Stimulated activated CD8-positive, alpha-beta memory T cell treated with anti-CD3 and anti-CD28 coated beads, Interleukin-12 subunit alpha, Interleukin-12 subunit beta, amount 100 ng/mL, for 4 hours (primary cell): ENCODE results near the gene CENPB.
"Not testable (repeated sequence)": the region's sequence is repeated elsewhere in the genome, so short reads cannot be mapped to it uniquely, and the experiment has no call there.

Source experiments
- DNase-seq: peaks from one replicate; pipeline ENCODE4 v3.0.0-alpha.2; 2020; ENCODE audit warnings: low read depth

Gene CENPB

DNA sequence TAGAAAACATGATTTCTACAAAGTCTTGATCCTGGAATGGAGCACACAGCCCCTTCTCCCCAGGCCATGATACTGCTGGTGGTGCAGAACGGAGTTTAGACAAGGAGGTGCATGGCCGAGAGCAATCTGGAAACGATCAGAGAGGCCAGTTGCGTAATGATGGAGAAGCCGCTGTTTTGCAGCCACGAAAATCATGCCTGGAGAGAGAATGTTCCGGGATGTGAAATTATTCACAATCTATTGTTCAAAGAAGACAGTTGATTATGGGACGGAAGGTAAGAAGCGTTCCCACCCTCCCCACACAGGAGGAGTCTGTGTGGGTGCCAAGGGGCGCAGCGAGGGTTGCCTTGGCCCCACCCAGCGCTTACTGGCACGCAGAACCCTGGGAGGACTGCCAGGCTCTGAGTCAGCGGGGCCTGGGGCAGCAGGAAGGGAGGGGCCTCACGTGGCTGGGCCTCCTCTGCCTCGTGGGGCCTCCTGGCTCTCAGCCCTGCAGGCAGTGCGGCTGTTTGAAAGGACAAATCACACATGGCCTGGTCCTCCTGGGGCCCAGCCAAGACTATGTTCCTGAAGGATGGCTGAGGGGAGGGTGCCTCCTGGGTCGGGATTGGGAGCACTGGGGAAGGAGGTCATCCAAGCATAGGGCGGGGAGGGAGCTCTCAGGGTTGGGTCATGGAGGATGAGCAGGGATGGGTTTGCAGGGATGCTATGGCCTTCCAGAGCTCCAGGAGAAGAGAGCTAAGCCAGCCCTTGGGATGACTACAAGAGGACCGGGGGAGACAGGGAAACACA lies 25.1 kb upstream of the CENPB start:
- DNase-seq, result peak; percentile 86

DNA sequence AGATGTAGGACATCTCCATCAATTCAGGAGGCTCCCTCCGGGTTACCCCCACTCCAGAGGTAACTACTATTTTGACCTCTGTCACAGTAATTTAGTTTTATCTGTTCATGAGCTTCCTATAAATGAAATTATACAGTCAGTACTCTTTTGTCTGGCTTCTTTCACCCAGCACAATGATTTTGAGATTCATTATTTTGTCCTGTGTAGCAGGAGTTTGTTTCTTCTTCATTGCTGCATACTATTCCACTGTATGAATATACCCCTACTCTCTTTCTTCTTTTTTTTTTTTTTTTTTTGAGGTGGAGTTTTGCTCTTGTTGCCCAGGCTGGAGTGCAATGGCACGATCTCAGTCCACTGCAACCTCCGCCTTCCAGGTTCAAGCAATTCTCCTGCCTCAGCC lies 22.0 kb upstream of the CENPB start:
- no peak for DNase-seq

DNA sequence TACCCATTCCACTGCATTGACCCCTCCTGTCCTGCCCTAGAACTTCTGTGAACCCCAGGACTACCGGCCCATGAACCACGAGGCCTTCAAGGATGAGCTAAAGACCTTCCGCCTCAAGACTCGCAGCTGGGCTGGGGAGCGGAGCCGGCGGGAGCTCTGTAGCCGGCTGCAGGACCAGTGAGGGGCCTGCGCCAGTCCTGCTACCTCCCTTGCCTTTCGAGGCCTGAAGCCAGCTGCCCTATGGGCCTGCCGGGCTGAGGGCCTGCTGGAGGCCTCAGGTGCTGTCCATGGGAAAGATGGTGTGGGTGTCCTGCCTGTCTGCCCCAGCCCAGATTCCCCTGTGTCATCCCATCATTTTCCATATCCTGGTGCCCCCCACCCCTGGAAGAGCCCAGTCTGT lies 18.2 kb upstream of the CENPB start:
- no peak for DNase-seq

DNA sequence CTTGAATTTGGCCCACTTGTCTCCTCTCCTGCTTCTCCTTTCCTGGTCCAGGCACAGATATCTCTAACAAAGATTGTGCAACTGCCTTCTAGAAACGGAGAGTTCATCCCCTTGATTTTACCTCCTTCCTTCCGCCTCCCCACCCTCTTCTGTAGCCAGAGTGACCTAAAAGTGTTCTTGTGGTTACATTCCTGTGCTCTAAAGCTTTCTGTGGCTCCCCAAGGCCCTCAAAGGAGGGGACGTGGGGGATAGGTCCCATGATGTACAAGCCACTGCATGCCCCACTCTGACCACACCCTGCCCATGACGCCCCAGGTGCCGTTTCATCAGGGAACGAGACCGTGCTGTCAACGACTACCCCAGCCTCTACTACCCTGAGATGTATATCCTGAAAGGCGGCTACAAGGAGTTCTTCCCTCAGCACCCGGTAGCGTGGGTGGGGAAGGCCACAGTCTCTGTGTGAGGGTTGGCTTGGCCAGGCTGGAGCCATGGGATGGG lies 17.8 kb upstream of the CENPB start:
- no peak for DNase-seq

DNA sequence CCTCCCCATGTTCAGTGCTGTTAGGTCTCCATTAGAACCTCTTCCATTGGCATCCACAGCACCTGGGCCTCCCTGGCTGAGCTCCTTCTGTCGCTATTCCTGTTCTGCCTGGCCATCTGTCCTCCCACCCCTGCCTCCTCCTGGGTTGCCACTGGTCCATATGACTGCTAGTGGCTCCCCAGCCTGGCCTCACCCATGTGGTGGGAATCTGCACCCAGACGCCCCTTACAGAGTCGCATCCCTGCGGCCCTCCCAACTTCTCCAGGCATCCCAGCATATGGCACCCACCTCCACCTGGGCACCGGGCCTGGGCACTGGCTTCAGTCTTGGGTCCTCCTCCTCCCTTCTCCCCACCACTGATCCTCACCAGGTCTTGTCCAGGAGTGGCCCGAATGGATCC lies 17.3 kb upstream of the CENPB start:
- no peak for DNase-seq

DNA sequence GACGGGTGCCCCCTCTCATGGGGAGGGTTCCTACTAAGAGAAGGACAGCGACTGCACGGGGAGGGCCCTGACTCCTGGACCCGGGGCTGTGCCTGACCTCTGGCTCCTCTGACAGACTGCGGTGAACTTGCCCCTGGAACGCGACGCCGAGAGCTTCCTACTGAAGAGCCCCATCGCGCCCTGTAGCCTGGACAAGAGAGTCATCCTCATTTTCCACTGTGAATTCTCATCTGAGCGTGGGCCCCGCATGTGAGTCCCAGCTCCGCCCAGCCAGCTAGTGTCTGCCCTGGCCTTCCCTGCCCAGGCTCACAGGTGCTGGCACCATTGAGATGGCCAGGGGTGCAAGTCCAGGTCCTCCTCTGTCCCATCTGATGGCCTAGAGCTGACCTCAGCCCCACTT lies 16.7 kb upstream of the CENPB start:
- DNase-seq, result no peak

DNA sequence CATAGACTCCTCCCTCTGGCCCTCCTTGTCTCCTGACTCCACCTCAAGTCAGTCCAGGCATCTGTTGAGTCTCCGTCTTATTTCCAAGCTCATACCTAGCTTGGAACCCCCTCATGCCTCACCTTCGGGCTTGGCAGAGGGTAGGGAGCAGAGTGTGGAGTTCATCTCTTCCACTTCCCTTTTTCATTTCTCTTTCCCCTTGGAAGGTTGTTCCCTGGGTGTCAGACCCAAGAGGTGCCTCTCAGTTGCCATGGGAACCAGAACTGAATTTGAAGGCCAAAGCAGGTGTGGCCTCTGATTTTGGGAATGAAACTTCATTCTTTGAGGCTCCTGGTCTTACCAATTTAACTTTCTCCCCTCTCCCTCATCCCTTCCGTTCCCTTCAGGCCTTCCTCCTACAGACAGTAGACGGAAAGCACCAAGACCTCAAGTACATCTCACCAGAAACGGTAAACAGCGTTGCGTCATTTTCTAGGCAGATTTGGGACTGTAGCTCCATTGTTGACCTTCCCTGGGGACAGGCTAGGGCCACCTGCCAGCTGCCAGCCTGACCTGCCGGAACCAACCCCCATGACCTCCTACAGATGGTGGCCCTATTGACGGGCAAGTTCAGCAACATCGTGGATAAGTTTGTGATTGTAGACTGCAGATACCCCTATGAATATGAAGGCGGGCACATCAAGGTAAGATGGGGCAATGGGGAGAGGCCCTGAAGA lies 16.1 kb upstream of the CENPB start:
- no peak for DNase-seq

DNA sequence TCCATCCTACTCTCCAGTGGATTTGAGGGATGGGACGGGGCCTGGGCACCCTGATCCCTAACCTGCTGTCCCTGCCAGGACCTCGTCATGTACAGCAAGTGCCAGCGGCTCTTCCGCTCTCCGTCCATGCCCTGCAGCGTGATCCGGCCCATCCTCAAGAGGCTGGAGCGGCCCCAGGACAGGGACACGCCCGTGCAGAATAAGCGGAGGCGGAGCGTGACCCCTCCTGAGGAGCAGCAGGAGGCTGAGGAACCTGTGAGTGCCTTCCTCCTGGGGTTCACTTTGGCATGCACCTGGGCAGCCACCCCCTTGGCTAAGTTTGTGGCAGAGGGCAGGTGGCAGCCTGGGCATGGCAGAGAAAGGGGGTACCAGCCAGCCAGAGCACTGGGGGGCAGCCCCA lies 15.3 kb upstream of the CENPB start:
- DNase-seq, result no peak

DNA sequence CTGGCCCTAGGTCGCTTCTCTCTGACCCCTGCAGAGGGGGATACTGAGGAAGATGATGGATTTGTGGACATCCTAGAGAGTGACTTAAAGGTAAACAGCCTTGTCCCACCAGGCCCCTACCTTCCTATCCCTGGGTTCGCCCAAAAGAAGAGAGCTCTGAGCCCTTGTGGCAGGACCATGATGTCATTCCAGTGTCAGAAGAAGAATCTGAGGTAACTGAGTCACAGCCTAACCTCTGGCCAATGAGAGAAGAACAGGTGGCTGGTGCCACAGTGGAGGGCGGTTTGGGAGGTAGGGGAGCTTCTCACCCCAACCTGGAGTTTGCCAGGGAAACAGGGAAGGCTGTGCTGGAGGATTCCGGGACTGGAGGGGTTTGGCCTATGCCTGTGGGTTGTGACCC lies 14.8 kb upstream of the CENPB start:
- no peak for DNase-seq

DNA sequence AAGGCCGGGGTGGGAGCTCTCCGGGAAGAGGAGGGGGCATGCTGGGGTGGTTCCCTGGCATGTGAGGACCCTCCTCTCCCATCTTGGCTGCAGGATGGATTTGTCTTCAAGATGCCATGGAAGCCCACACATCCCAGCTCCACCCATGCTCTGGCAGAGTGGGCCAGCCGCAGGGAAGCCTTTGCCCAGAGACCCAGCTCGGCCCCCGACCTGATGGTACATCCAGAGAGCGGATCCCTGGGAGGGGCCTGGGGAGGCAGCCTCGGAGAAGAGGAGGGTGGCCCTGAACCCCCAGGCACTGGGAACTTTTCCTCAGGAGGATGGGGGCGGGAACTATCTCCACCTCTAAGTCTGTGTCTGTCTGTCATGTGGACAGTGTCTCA lies 14.3 kb upstream of the CENPB start:
- no peak for DNase-seq

DNA sequence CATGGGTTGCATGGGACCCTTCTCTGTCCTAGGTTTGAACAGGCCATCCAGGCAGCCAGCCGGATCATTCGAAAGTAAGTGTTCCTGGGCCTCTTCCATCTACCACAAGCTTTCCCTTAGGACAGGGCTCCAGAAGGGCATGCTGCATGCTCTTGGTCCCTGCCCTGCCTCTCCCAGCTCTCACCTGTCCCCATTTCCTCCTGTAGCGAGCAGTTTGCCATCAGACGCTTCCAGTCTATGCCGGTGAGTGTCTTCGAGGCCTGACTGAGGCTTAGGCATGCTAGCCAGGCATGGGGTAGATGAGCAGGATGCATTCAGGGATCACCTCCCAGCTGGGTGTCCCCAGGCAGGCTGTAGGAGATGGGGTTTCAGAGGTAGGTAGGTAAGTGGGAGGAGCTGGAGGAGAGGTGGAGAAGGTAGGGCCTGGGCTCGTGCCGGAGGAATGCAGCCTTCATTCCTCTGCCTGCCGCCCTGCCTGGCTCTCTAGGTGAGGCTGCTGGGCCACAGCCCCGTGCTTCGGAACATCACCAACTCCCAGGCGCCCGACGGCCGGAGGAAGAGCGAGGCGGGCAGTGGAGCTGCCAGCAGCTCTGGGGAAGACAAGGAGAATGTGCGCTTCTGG lies 13.8 kb upstream of the CENPB start:
- DNase-seq, result no peak

DNA sequence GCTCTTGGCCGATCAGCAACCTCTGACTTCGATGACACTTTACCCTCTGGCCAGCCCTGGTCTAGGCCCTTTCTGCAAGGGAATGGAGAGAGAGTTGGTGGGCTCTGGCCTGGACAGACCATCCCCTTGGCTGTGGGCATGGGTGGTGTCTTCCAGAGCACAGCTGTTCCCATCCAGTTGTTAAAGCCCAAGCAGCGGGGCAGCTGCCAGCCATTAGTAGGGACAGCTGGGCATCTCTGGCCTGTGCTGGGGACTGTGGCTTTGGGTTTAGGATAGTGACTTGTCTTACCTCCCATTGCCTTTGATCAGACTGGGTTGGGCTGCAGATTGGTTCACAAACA lies 12.3 kb upstream of the CENPB start:
- no peak for DNase-seq

DNA sequence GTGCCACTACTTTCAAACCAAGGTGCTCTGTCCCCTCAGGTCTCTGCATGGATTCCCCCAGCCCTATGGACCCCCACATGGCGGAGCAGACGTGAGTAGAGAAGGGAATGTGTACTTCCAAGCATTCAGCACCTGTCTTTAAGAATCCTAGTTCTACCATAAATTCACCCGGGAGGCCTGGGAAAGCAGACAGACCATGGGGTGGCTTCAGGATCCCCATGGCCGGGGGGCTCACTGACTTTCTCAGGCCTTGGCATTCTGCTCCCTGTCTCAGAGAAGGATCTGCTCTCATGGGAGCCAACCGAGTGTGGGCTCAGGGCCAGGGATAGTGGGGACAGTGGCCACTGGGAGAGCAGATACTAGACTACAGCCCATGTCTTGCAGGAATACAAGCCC lies 11.8 kb upstream of the CENPB start:
- DNase-seq, result no peak

DNA sequence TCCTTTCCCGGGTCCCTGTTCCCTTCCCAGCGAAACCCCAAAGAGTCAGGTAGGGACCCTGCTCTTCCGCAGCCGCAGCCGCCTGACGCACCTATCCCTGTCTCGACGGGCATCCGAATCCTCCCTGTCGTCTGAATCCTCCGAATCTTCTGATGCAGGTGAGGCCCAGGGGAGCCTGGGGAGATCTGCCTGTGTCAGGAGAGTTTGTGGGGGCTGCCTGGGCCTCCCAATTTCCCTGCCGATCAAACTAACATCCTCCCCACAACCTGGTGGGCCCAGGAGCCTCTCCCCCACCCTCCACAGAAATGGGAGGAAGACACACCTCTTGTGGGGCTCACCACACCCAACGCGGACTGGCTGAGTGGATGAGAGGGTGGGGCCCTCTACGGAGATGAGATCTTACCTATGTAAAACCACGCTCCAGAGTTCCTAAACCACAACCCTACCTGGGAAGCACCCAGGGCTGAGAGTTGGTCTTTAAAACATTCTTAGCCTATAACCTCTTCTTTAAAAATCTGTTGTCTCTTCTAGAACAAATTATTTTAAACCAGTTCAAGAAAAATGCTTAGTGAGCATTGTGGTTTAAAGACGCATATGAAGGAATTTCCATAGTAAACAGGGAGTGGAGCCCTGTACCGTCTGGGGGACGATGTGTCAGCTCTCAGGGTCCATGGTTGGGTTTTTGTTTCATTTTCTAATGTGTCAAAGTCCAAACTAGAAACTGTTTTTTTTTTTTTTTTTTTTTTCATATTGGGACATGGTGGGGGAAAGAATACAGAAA lies 11.2 kb upstream of the CENPB start:
- no peak for DNase-seq

DNA sequence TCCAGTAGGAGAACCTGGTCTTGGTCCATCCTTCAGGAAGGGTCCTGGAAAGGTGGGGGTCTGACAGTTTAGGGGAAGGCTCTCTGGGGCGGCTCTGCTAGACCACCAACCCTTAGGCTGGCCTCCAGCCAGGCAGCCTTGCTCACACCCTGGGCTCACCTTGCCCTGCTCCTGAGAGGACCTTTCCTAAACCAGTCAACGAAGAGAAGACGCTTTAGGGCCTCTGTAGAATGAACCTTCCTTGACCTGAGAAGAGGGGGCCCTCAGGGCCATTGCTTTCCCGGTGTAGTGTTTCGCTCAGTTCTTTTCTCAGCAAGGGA lies 10.6 kb upstream of the CENPB start:
- no peak for DNase-seq

DNA sequence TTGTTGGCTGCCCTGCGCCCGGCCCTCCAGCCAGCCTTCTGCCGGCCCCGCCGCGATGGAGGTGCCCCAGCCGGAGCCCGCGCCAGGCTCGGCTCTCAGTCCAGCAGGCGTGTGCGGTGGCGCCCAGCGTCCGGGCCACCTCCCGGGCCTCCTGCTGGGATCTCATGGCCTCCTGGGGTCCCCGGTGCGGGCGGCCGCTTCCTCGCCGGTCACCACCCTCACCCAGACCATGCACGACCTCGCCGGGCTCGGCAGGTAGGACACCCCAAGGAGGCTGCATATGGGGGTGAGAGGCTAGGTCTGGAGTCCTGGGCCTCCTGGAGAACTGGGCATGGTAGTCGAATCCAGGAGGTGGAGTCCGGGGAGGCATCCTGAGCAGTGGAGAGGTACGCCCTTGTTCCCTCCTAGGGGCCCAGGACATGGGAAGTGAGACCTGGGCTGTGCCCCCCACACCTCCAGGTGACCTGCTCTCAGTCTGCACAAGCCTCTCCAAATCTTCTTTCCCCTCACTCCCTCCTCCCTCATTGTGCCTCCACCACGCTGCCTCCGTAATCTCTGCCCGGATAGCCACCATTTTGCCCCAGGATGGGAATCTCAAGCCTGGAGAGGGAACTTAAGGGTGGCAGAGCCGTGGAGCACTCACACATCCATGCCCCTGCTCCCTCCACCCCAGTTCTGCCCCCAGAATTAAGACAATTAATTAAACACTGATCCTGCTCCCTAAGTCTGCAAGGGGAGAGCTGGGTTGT lies 10.1 kb upstream of the CENPB start:
- no peak for DNase-seq

DNA sequence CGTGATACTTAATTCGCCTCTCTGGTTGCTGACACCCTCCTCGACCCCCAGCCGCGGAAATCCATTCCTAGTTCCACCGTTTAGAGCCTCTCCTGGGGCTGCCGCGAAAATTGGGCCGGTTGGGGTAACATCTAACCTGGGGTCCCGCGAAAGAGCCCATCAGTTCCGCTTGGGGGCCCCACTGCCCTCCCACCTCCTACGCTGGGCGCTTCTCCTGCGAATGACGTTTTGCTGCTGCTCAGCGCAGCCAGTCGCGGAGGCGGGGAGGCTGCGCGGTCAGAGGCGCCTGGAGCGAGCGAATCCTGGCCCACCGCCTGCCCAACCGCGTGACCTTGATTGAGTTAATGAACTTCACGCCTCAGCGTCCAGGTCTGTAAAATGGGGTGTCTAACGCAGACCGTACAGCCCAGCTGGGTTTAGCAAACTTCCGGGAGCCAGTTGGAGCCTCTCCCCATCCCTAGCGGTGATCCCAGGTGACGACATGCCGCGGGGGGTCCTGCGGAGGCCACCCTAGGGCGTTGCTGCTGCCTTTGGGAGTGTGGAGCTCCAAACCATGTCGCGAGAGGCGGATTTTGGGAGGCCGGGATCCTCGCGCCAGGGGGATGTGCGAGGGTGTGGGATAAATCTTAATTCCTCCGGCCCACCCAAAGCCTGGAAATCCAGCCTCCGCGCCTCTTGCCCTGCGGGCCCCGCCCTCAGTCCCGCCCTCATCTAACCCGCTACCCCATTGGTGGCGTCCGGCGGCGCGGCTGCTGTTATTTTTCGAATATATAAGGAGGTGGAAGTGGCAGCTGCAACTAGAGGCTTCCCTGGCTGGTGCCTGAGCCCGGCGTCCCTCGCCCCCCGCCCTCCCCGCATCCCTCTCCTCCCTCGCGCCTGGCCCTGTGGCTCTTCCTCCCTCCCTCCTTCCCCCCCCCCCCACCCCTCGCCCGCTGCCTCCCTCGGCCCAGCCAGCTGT lies 9.2 kb upstream of the CENPB start, which contains the start of gene CDC25B:
Gene CDC25B (plus strand): TSS at position 800 of the 958 bp plus-strand sequence. CDS start 222 bp downstream, outside the sequence.
- peak; percentile 82 for DNase-seq

DNA sequence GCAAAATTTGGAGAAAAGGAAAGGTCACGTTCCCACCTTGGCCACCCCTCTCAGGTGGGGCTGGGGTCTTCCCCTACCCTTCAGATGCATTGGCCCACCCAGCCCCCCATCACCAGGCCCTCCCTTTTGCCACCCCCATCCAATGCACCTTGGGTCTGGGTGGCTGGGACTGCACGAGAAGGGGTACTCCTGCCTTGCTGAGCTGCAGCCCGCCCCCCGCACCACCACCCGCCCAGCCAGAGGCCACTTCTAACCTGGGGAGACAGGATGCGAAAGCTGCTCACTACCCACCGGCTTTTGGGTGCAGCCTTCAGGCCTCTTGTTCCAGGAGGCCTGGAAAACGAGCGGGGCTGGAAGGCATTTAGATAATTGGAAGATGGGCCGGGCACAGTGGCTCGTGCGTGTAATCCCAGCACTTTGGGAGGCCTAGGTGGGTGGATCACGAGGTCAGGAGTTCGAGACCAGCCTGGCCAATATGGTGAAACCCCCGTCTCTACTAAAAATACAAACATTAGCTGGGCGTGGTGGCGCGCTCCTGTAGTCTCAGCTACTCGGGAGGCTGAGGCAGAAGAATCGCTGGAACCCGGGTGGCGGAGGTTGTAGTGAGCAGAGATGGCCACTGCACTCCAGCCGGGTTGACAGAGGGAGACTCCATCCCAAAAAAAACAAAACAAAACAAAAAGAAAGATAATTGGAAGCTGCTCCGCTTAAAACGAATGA lies 8.3 kb upstream of the CENPB start:
- DNase-seq, result no peak

DNA sequence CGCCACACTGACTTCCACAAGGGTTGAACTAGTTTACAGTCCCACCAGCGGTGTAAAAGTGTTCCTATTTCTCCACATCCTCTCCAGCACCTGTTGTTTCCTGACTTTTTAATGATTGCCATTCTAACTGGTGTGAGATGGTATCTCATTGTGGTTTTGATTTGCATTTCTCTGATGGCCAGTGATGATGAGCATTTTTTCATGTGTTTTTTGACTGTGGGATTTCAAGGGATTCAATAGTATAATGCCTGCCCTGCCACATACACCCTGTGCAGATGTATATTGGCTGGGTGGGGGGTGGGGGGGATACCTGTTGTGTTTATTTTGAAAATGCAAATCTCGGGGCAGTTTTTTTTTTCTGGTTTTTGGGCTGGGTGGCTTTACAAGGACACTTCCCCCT lies 7.6 kb upstream of the CENPB start:
- not testable (repeated sequence) for DNase-seq

DNA sequence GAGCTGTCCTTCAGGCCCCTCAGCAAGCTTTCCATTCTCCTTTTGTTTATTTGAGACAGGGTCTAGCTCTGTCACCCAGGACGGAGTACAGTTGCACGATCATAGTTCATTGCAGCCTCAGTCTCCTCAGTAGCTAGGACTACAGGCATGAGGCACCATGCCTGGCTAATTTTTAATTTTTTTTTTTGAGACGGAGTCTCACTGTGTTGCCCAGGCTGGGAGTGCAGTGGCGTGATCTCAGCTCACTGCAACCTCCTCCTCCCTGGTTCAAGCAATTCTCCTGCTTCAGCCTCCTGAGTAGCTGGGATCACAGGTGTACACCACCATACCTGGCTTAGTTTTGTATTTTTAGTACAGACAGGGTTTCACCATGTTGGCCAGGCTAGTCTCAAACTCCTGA lies 2.7 kb upstream of the CENPB start:
- DNase-seq, result not testable (repeated sequence)
